ENCODE measurements around the gene ADAP1. TPM values are rescaled to one million over a fixed set of nuclear protein-coding genes. Genes with fewer than 3 reads are reported as not detected.
"Not testable (repeated sequence)": the region's sequence is repeated elsewhere in the genome, so short reads cannot be mapped to it uniquely, and the experiment has no call there.

ADAP1 gene
- total RNA-seq, 1 donor from 2014 or later: 10.2 TPM

DNA sequence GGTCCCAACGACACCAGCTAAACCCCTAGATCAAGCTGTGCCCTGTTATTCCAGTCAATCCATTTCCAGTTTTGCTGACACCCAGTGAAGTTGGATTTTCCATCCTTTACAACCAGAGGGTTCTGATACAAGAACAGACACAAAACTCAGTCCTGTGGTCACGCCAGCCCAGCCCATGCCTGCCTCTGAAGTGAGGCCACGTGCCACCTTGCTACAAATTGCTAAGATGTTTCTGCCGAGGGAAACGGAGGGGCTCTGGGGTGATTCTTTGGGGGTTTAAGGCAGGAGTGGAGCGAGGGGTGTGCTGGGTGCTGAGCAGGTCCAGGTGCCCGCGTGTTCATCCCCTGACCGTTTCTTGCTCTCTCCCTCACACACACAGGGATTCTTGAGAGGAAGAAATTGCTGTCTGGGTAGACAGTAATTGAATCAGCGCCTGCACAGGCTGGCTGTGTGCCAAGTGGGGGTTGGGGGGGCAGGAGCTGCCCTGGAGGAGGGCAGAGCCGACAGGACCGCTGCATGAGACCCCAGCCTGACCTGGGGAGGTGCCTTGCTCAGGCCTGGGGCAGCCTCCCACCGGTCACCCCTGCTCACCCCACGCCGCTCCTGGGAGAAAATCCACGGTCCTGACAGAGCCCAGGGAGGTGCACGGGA, 38.1 kb downstream of the ADAP1 start:
- DNase-seq (peak; percentile 30), ATAC-seq (no peak)
- intact Hi-C loops (cut with micrococcal nuclease): no loop called here

DNA sequence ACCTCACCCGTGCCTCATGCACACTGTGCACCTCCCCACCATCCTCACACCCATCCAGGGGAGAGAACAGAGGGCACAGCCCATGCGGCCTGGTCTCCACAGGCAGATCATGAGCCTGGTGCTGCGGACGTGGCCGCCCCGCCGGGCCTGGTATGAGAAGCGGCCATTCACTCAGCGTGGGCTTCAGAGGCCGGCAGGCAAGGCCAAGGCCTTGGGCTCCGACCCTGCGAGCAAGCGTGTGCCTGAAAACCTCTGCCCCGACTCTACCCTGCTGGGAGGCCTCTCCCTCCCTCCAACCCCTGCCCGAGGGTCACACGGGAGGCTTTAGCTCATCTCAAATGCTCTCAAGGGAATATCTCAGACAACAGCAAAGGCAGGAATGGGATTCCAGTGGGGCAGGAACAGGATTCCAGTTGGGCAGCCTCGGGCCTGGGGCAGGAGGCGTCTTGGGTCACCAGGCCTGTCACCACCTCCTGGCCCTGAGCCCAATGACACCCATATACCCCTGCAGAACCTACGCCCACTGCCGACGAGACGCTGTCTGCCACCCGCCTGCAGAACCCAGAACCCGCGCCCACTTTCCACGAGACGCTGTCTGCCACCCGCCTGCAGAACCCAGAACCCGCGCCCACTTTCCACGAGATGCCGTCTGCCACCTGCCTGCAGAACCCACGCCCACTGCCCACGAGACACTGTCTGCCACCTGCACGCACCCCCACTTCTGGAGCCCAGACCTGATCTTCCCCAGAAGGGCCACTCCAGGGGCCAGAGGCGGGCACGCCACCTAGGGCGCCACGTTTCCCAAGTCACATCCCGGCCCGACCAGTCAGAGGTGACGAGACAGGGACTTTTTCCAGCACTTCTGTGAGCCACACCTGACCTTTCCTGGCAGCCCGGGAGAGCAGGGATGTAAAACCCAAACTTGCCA, 38.9 kb downstream of the ADAP1 start:
- no peak for ATAC-seq
- DNase-seq: peak; percentile 7
- intact Hi-C loops (cut with micrococcal nuclease): no loop called here

DNA sequence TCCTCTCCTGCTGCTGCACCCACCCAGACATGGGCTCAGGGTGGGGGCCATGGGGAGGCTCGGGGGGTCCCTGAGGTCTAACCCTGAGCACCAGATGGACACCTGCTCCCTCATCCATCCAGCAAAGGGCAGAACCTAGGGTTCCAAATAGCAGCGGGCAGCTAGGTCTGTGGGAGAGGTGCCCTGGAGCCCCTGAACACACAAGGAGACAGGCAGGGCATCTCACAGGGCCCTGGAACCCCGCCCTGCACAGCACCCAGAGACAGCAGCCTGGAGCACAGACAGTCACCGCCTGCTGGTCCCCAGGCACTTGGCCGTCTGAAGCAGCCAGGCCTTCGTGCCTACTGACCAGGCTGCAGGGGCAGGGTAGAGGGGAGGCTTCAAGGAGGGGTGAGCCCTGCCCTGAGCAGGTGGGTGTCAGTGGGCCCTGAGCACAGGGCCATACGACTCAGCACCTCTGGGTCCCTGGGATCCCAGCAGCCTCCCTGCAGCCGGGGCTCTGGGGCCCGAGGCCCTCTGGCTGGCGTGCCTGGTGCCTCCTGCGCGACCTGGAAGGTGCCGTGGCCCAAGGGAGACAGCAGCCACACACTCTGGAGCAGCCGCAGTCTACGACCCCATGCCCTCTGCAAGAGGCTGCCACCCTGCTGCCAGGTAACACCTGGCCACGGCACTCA, 39.8 kb downstream of the ADAP1 start:
- no peak for ATAC-seq
- DNase-seq: no peak
- intact Hi-C loops (cut with micrococcal nuclease): no loop called here

DNA sequence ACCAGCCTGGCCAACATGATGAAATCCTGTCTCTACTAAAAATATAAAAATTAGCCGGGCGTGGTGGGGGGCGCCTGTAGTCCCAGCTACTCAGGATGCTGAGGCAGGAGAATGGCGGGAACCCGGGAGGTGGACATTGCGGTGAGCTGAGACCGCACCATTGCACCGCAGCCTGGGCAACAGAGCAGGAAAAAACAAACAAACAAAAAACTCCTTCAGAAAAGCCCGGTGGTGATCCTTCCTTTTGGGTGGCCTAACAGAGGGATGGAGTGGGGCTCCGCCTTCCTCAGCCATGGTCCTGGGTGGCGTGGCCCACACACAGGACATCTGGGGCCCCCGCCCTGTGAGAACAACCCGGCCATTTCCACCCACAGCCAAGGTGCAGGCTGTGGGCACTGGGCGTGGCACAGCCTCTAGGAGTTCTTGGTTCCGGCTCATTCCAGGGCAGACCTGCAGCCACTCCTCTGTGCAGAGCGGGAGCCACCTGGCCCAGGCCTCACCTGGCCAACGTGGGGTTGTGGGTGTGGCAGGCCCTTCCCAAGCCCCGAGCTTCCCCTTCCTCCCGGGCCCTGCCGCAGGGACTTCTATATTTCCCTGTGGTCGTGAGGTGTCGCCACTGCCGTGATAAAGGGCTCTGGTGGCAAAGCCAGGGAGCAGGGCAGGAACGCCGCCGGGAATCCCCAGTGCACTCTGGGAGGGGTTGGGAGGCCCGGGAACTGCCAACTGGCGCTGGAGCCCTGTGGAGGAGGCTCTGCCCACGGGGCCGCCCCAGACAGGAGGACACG, 40.6 kb downstream of the ADAP1 start:
- peak; percentile 57 for DNase-seq
- peak; percentile 28 for ATAC-seq
- intact Hi-C loops (cut with micrococcal nuclease): no loop called here

DNA sequence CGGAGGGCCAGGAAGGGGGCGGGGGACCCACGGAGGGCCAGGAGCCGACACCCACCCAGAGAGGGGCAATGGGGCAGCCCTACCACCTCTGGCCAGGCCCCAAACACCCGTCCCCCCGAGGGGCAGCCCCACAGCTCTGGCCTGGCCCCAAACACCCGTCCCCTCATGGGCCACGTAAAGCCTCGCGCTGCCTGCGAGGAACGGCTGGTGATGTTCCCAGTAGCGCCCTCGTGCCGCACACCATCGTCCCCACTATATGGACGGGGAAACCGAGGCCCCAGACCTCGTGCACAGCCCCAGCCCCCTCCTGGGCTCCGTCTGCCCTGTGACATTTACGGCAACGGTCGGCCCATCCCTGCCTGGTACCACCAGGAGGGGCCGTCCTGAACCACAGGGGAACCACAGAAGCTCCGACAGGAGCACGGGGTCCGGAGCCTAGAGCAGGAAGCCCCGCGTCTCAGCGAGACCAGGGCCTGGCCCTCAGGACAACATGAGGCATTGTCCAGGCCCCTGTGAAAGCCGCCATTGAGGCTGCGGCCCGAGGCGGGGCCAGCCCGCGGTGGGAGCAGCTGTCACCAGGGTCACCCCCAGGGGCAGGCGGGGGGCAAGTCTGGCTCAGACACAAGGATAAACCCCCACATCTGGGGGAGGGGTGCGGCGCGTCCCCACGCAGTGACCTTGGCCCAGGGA, 42.5 kb downstream of the ADAP1 start:
- DNase-seq (no peak), ATAC-seq (no peak)
- intact Hi-C loops (cut with micrococcal nuclease): no loop called here

DNA sequence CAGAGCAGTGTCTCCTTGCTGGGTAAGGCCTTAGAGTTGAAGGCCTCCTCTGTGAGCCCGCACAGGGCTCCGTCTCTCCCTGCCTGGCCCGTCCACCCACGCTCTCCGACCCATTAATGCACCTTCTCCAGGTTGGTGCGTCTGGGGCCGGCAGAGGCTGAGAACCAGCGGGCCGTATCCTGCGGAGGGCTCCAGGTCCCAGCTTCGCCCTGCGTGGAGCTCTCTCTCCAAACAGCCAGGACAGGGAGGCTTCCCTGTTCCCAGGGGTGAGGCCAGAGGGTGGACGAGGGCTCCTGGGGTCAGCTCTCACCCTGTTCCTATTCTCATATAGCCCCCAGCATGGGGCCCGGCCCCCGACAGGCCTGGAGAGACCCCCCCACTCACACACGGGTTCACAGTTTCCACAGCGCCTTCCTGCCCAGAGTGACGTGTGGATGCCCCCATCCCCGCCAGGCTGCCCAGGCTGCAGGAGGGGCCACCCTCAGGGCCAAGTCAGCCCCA, 43.5 kb downstream of the ADAP1 start:
- DNase-seq: no peak
- no peak for ATAC-seq
- intact Hi-C loops (cut with micrococcal nuclease): no loop called here

DNA sequence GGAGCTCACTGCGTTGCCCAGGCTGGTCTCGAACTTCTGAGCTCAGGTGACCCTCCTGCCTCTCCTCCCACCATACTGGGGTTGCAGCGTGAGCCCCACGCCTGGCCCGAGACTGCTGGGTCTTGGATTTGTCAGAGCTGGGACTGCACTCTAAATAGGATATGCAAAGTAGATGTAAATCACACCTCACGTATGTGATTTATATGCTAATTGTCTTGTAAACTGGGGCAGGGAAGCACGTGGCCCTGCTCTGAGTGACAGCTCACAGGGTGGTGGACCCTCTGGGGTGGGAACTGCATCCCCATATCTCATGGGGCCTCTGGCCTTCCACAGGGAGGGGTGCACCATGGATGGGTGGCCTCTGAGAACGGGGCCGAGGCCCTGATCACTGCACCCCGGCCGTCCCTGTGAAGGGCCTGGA, 44.0 kb downstream of the ADAP1 start:
- no peak for DNase-seq
- intact Hi-C loops (cut with micrococcal nuclease): no loop called here
- ATAC-seq: no peak

DNA sequence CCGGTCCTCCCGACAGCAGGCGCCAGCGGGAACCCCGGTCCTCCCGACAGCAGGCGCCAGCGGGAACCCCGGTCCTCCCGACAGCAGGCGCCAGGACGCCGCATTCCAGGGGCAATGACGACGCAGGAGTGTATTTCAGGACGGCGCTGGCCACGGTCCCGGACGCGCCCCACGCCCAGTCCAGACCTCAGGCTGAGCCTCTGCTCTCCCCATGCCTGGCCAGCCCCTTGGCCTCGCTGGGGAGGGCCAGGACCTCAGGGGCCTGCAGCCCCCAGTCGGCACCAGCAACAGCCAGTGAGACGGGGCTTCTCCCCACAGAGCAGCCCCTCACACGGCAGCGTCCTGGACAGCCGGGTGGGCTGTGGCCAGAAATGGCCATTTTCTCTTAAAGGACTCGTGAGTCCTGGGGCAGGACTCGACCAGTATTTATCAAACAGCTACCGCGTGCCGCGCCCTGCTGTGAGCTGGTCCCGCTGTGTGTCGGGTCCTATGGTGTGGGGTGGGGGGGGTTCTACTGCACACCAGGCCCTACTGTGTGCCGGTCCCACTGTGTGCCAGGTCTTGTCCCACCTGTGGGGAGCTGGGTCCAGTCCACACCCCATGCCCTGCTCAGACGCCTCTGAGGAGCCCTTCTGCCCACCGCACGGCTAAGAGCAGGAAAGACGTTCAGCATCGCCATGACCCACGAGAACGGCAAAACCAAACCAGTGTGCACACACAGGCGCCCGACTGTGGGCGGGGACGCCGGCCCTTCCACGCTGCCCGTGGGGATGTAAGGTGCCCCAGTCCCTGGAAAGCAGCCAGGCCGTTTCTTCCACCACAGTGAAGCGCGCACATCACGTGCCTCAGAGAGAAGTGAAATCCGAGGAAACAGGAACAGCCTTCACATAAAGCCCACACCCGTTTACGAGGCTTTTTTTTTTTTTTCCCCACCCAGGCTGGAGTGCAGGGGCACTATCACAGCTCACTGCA, 44.8 kb downstream of the ADAP1 start:
- ATAC-seq (peak; percentile 66), DNase-seq (peak; percentile 82)
- intact Hi-C loops (cut with micrococcal nuclease): no loop called here

DNA sequence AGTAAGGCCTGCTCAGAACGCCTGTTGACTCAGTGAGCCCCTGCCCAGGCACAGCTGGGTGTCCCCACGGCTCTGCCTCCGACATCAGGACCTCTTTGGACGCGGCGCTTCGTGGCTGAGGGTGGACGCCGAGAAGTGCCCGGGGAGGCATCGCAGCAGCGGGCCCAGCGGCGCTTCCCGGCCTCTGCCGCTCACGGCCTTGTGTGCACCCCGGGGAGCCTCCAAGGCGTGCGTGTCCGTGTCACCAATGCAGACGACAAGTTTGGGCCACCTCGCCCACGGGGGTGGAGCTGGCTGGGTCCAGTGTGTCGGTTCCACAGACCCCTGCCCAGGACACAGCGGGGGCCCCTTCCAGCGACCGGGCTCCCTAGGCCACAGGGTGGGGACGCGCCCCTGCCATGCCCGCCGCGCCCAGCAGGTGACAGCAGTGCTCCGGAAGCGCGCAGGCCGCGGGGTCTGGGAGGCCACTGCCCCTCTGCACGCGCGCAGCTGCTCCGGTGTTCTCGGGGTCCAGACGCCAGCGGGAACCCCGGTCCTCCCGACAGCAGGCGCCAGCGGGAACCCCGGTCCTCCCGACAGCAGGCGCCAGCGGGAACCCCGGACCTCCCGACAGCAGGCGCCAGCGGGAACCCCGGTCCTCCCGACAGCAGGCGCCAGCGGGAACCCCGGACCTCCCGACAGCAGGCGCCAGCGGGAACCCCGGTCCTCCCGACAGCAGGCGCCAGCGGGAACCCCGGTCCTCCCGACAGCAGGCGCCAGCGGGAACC, 45.7 kb downstream of the ADAP1 start:
- DNase-seq: peak; percentile 74
- ATAC-seq: peak; percentile 87
- intact Hi-C loops (cut with micrococcal nuclease): not testable (repeated sequence)

DNA sequence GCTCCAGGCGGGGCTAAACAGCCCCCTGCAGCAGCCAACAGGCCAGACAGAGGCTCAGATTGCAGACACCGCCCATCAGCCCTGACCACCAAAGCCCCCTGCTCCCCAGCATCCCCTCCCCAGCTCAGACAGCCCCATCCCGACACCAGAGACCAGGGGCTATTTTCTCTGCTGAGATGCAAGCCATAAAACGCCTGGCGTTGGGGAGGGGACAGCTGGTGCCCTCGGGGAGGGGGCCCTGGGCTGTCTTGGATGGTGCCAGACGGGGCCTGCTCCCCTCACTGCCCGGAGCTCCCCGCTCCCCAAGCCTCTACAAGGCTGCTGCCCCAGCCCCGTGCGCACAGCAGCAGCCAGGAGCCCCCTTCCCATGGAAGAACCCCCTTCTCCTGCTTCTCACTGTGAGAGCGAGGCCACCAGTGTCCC, 46.3 kb downstream of the ADAP1 start:
- ATAC-seq: no peak
- no peak for DNase-seq
- intact Hi-C loops (cut with micrococcal nuclease): no loop called here

DNA sequence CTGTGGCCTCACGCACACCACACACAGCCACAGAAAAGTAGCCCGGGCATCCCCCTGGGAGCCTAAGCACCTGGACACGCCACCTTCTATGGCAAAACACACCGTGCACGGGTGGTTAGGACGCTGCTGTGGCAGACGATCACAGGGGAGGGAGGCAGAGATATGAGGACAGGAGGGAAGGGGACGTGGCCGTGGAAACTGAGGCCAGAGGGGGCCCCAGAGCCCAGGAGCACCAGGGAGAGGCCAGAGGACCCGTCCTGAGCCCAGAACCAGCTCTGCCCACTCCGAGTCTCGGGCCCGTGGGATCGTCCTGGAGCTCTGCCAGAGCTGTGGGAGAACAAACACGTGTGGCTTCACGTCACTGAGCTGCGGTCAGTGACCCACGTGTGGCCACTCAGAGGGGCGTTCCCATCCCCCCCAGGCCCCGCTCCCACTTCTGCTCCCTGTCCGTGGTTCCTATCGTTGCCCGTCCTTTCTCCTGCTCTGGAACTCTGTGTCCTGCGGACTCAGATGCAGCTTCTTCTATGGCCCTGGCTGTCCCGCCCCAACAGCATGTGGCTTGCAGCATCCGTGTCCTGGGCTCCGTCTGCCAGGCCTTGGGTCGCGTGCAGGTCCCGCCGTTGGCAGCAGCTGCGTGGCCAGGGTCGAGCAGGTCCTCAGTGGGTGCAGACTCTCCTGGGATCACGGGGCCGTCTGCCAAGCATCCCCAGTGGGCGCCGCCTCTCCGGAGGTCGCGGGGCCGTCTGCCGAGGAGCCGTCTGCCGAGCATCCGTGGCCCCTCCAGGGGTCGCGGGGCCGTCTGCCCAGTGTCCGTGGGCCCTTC, 47.1 kb downstream of the ADAP1 start:
- no peak for DNase-seq
- no peak for ATAC-seq
- intact Hi-C loops (cut with micrococcal nuclease): no loop called here

DNA sequence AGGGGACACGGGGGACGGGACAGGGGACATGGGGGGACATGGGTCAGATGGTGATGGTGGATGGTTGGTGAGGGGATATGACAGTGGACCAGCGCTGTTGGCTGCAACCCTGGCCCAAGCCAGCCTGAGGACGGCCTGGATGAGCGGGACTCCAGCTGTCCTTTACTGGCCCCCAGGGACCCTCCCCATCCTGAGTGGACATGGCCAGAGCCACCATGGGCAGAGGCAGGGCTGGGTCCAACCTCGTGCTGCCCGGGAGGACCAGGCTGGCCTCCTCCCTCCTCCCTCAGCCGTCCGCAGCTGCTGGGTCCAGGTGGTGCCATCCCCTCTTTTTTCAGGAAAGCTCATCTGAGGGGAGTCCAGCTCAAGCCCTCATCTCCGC, 47.7 kb downstream of the ADAP1 start:
- intact Hi-C loops (cut with micrococcal nuclease): no loop called here
- no peak for DNase-seq
- no peak for ATAC-seq

DNA sequence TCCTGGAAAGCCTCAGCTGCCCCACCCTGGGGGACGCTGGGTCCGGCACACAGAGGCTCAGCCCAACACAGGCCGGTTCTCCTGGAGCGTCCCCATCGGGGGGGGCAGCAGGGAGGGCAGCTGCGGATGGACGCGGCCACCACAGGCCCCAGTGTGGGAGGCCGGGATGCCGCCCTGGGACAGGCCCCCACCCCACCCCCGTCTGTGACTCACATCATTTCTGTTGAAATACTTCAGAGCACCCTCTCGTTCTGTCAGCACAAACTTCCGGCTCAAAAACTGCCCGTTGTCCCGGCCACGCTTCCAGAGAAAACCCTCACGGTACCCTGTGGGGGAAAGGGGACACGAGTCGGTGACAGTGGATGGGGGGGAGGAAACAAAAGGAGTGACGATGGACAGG, 49.6 kb downstream of the ADAP1 start:
- intact Hi-C loops (cut with micrococcal nuclease): no loop called here
- DNase-seq (no peak), ATAC-seq (no peak)

DNA sequence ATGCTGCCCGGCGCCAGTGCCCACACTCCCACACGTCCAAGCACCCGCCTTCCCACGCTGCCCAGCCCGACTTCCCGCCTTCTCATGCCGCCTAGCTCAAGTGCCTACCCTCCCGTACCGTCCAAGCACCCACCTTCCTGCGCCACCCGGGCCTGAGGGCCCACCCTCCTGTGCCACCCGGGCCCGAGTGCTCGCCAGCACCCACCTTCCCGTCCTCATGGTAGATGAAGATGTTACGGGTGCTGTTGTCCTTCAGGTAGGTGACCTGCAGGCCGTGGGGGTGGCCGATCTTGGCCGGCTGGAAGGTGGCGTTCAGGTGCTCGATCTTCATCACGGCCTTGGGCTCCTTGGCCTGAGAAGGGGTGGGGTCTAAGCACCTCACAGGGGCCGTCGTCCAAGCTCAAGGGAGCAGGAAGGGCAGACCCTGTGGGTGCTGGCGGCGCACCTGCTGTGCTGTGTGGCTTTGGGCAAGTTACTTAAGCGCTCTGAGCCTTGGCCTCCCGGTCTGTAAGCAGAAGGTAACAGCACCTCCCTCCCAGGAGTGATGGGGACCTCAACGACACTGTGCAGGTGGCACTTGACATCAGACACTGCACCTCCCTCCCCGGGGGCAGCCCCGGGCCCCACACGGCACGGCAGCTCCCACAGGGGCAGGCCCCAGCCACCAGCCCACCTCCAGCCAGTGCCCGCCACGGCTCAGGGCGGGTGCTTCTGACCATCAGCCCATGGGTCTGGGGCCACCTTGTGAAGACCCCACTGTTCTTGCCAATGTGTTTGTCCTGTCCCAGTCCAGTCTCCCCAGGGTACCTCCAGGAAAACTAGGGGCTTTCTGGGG, 50.3 kb downstream of the ADAP1 start:
- ATAC-seq (no peak), DNase-seq (no peak)
- intact Hi-C loops (cut with micrococcal nuclease): no loop called here

DNA sequence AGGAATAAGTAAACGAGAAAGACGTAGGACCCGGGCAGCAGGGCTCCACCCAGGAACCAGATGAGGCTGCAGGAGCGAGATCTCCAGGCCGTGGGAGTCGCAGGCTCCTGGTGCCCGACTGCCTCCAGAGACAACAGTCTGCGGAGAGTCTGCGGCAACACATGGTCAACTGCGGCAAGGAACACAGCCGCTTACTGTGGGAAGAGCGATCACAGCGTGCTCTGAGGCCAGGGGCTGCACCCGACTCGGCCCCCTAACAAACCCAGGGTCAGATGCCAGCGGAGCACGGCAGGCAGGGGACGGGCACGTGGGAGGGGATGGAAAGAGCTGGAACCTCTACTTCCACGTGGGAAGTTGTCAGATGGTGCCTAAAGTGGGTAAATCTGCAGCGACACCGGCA, 51.5 kb downstream of the ADAP1 start:
- intact Hi-C loops (cut with micrococcal nuclease): no loop called here
- no peak for ATAC-seq
- no peak for DNase-seq
